HCT116 (cell line): ENCODE data around the gene LRP4. TPM values are rescaled to one million over a fixed set of nuclear protein-coding genes. Genes with fewer than 3 reads are reported as not detected.

ENCODE experiments used
- ATAC-seq: fragments of 200-7000 bp; cut with Tn5 transposase; 2 replicates; pipeline ENCODE4 v1.9.1; 2020; ENCODE audit warnings: mild to moderate bottlenecking, moderate library complexity
- BruUV-seq: library from RNA; stranded (reverse); fragments of 400-500 nt; replicated peaks from 2 replicates; lab custom pipeline; 2021; lab: Mats Ljungman, UMichigan
- CTCF ChIA-PET: fragments of 300-600 bp; sonication (Branson Sonifier 250); formaldehyde crosslinking; loops from one replicate; lab custom pipeline; 2021; ENCODE audit warnings: antibody characterized with exemption; lab: Charles Lee
- POLR2A ChIA-PET: fragments of 300-600, 350-600 bp; sonication (Branson Sonifier 250); formaldehyde crosslinking; loops from one replicate; lab custom pipeline; 2021; ENCODE audit warnings: antibody characterized with exemption; lab: Charles Lee
- RAD21 ChIA-PET, 2 experiments: fragments of 300-600 bp; sonication (Branson Sonifier 250); formaldehyde crosslinking; loops; one replicate each; lab custom pipeline; 2023; ENCODE audit warnings: low total read pairs in 2 of 2; ENCODE audit not compliant: uncharacterized antibody in 2 of 2, unreplicated experiment in 2 of 2, low non-redundant PET in 1 of 2; lab: Charles Lee
- DNase-seq: peaks from one replicate; pipeline ENCODE4 v3.0.0-alpha.2; 2010; ENCODE audit warnings: low read depth, low spot score
- H2AFZ ChIP-seq: fragments of 200-600 bp; shearing (Covaris generic), sonication (generic); 2 replicates; pipeline ENCODE4 v1.6.1; 2017; ENCODE audit warnings: low read depth, mixed run types, mixed read lengths, antibody characterized with exemption, low read length; ENCODE audit not compliant: poor library complexity, severe bottlenecking
- H3K27ac ChIP-seq: 2 replicates; pipeline ENCODE4 v1.5.1; 2012; ENCODE audit warnings: low read depth, low read length
- H3K27me3 ChIP-seq: fragments of 200-600 bp; sonication (generic); 2 replicates; pipeline ENCODE4 v1.6.1; 2016; ENCODE audit warnings: mixed run types, low read length, mixed read lengths; ENCODE audit not compliant: insufficient read depth
- H3K36me3 ChIP-seq, 2 experiments: fragments of 200-500 bp in 1 of 2; fragments of 200-600 bp in 1 of 2; sonication (Bioruptor generic) in 1 of 2; sonication (generic) in 1 of 2; 2 replicates each; pipeline versions ENCODE4 v1.5.1 to v1.6.1; 2014 to 2016; ENCODE audit warnings: low read length in 2 of 2, inconsistent platforms in 1 of 2, mixed read lengths in 1 of 2, mixed run types in 1 of 2; ENCODE audit not compliant: insufficient read depth in 2 of 2, control insufficient read depth in 1 of 2
- H3K4me1 ChIP-seq, 2 experiments: fragments of 200-600 bp in 1 of 2; sonication (generic) in 1 of 2; 2 replicates each; pipeline versions ENCODE4 v1.5.1 to v1.6.1; 2012 to 2017; ENCODE audit warnings: low read length in 2 of 2, inconsistent platforms in 1 of 2, mild to moderate bottlenecking in 1 of 2, mixed read lengths in 1 of 2, mixed run types in 1 of 2, moderate library complexity in 1 of 2; ENCODE audit not compliant: insufficient read depth in 2 of 2, control insufficient read depth in 1 of 2
- H3K4me2 ChIP-seq: fragments of 200-600 bp; sonication (generic); 2 replicates; pipeline ENCODE4 v1.6.1; 2017; ENCODE audit warnings: mixed run types, low read length, mixed read lengths
- H3K4me3 ChIP-seq, 2 experiments: fragments of 200-600 bp in 1 of 2; sonication (generic) in 1 of 2; replicated peaks in 1 of 2; 2 replicates each; pipeline ENCODE4 v1.5.1; 2011 to 2016; ENCODE audit warnings: low read length in 2 of 2, control low read depth in 1 of 2, low read depth in 1 of 2, mild to moderate bottlenecking in 1 of 2, mixed read lengths in 1 of 2, mixed run types in 1 of 2
- H3K79me2 ChIP-seq: fragments of 200-600 bp; sonication (generic); 2 replicates; pipeline ENCODE4 v1.6.1; 2017; ENCODE audit warnings: mild to moderate bottlenecking, mixed run types, low read length, moderate library complexity, mixed read lengths; ENCODE audit not compliant: insufficient read depth
- H3K9ac ChIP-seq: fragments of 200-600 bp; sonication (generic); 2 replicates; pipeline ENCODE4 v1.6.1; 2016; ENCODE audit warnings: low read length, mixed read lengths
- H3K9me2 ChIP-seq: fragments of 200-600 bp; sonication (generic), shearing (Covaris generic); 2 replicates; pipeline ENCODE4 v1.6.1; 2017; ENCODE audit warnings: mixed run types, mild to moderate bottlenecking, moderate library complexity; ENCODE audit not compliant: insufficient read depth
- H3K9me3 ChIP-seq, 2 experiments: fragments of 200-500 bp in 1 of 2; fragments of 200-600 bp in 1 of 2; sonication (Bioruptor generic) in 1 of 2; sonication (generic) in 1 of 2; 2 replicates each; pipeline ENCODE4 v1.6.1; 2014 to 2017; ENCODE audit warnings: low read length in 2 of 2, mixed read lengths in 2 of 2, inconsistent platforms in 1 of 2, low read depth in 1 of 2, mild to moderate bottlenecking in 1 of 2, mixed run types in 1 of 2, moderate library complexity in 1 of 2; ENCODE audit not compliant: control insufficient read depth in 1 of 2, insufficient read depth in 1 of 2
- H4K20me1 ChIP-seq: fragments of 200-600 bp; sonication (generic), shearing (Covaris generic); 2 replicates; pipeline ENCODE4 v1.6.1; 2017; ENCODE audit warnings: mixed run types, mild to moderate bottlenecking, moderate library complexity; ENCODE audit not compliant: insufficient read depth
- CBX3 ChIP-seq: IDR thresholded peaks from 2 replicates; pipeline ENCODE4 v1.6.1; 2012; ENCODE audit warnings: low read depth
- ELF1 ChIP-seq: IDR thresholded peaks from 2 replicates; pipeline ENCODE4 v1.6.1; 2012; ENCODE audit warnings: low read depth, borderline replicate concordance
- EZH2phosphoT487 ChIP-seq: fragments of 200-600 bp; IDR thresholded peaks from 2 replicates; pipeline ENCODE4 v1.6.1; 2018; ENCODE audit warnings: antibody characterized with exemption, borderline replicate concordance
- JUND ChIP-seq: IDR thresholded peaks from 2 replicates; pipeline ENCODE4 v1.6.1; 2012
- POLR2A ChIP-seq: IDR thresholded peaks from 2 replicates; pipeline ENCODE4 v1.7.0; 2011; ENCODE audit warnings: borderline replicate concordance; ENCODE audit not compliant: insufficient read depth, insufficient read length; ENCODE audit errors: extremely low read depth
- POLR2AphosphoS5 ChIP-seq: IDR thresholded peaks from 2 replicates; pipeline ENCODE4 v1.6.1; 2011; ENCODE audit warnings: mild to moderate bottlenecking, low read depth, low read length, moderate library complexity
- SP1 ChIP-seq: IDR thresholded peaks from 2 replicates; pipeline ENCODE4 v1.6.1; 2012; ENCODE audit warnings: low read depth
- YY1 ChIP-seq: IDR thresholded peaks from 2 replicates; pipeline ENCODE4 v1.6.1; 2011; ENCODE audit warnings: low read length, low read depth, moderate library complexity, mild to moderate bottlenecking; ENCODE audit not compliant: insufficient replicate concordance; ENCODE audit errors: extremely low read depth
- ZNF274 ChIP-seq: fragments of 200-500 bp; sonication (Bioruptor generic); IDR thresholded peaks from 2 replicates; pipeline ENCODE4 v1.6.1; 2014; ENCODE audit warnings: mild to moderate bottlenecking, low read depth, low read length, inconsistent platforms
- intact Hi-C: fragments of 100-400 bp; cut with micrococcal nuclease; formaldehyde crosslinking; loops from 2 replicates; pipeline ENCODE4 v1.10.0; 2022
- total RNA-seq: library from RNA; stranded (reverse); gene quantifications from one replicate; pipeline ENCODE4 v1.2.1, GENCODE V29; 2021; ENCODE audit not compliant: unreplicated experiment
- TF ChIP-seq, protein P1 (sequence below), 3 experiments: fragments of 200-600 bp in 1 of 3; sonication (generic) in 1 of 3; IDR thresholded peaks in 2 of 3; conservative IDR thresholded peaks in 1 of 3; 2 replicates each; pipeline ENCODE4 v1.5.1; 2012 to 2017; ENCODE audit warnings: low read depth in 2 of 3, low read length in 2 of 3, antibody characterized with exemption in 1 of 3, borderline replicate concordance in 1 of 3, control low read depth in 1 of 3, mild to moderate bottlenecking in 1 of 3, mixed read lengths in 1 of 3, mixed run types in 1 of 3, moderate library complexity in 1 of 3; ENCODE audit not compliant: insufficient read depth in 1 of 3
- TF ChIP-seq, protein P2 (sequence below): IDR thresholded peaks from 2 replicates; pipeline ENCODE4 v1.6.1; 2012

LRP4 gene
- total RNA-seq, 1 experiment from 2014 or later, result 7.4 TPM

DNA sequence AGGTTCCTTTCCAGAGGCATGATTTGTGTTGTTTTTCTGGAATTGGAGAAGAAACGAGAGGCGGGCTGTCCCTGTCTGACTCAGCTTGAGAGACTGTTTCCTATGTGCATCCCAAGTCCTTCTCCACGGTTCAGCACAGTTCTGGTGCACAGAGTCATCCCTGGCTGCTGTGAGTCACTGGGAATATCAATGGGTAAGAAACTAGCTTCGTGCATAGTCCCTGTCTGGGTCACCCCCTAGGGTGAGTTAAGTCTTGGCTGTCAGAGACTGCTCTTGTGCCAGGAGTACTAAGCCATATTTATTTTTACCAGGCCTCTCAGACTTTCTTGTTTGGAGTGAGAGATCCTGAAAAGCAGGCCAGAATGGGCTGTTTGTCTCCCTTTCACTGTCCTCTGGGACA lies 2.4 kb upstream of the LRP4 start:
- Histone ChIP-seq H3K9me3 (no peaks in the 10 kb centered on the region), H2AFZ (no peak overlapping the region), H3K4me2 (no peak overlapping the region), H3K79me2 (no peaks in the 10 kb centered on the region), H3K9ac (no peak overlapping the region), H3K36me3 (no peaks in the 10 kb centered on the region), H3K9me2 (no peaks in the 10 kb centered on the region), H3K27me3 (no peaks in the 10 kb centered on the region), H3K27ac (no peak overlapping the region), H3K4me1 (peaks cover 13 to 24% of the 10 kb centered on the region in 2 experiments; a peak in 3 of 4 replicates), H4K20me1 (no peaks in the 10 kb centered on the region), H3K4me3 (no peak overlapping the region)
- ATAC-seq (no peak), DNase-seq (no peak)
- BruUV-seq, result no TSS peak
- POLR2A ChIA-PET, result no interaction called here
- TF ChIP-seq POLR2A, result no peak
- TF ChIP-seq SP1, result no peak
- TF ChIP-seq JUND, result no peak
- no peak for TF ChIP-seq EZH2phosphoT487
- TF ChIP-seq, protein P1, sequence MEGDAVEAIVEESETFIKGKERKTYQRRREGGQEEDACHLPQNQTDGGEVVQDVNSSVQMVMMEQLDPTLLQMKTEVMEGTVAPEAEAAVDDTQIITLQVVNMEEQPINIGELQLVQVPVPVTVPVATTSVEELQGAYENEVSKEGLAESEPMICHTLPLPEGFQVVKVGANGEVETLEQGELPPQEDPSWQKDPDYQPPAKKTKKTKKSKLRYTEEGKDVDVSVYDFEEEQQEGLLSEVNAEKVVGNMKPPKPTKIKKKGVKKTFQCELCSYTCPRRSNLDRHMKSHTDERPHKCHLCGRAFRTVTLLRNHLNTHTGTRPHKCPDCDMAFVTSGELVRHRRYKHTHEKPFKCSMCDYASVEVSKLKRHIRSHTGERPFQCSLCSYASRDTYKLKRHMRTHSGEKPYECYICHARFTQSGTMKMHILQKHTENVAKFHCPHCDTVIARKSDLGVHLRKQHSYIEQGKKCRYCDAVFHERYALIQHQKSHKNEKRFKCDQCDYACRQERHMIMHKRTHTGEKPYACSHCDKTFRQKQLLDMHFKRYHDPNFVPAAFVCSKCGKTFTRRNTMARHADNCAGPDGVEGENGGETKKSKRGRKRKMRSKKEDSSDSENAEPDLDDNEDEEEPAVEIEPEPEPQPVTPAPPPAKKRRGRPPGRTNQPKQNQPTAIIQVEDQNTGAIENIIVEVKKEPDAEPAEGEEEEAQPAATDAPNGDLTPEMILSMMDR (IDR thresholded peaks at IDR 0.05 in 2 of 3, conservative IDR thresholded peaks at IDR 0.05 in 1 of 3; ENCODE audit: borderline replicate concordance in 1 of 3, insufficient read depth in 1 of 3, low read depth in 2 of 3, low read length in 2 of 3), result no peak
- no peak for TF ChIP-seq ZNF274
- TF ChIP-seq YY1, result no peak
- TF ChIP-seq ELF1, result no peak
- TF ChIP-seq, protein P2, sequence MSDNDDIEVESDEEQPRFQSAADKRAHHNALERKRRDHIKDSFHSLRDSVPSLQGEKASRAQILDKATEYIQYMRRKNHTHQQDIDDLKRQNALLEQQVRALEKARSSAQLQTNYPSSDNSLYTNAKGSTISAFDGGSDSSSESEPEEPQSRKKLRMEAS, result no peak
- no peak for TF ChIP-seq CBX3
- TF ChIP-seq POLR2AphosphoS5, result no peak
- RAD21 ChIA-PET, result interaction anchor here in 1 of 2 experiments (0.6 kb wide), 1 partner anchor 183 kb away, joined by 5 read pairs; no protein-coding TSS in a partner anchor
- intact Hi-C loops, result loop anchor here (1.0 kb wide), 1 partner anchor 233 kb away; no protein-coding TSS in a partner anchor
- CTCF ChIA-PET, result interaction anchor here (3.0 kb wide), 1 partner anchor 233 kb away, joined by 14 read pairs; no protein-coding TSS in a partner anchor
